HG03060 (cell line): ENCODE data around the gene ZNF423.
"Not testable (repeated sequence)": the region's sequence is repeated elsewhere in the genome, so short reads cannot be mapped to it uniquely, and the experiment has no call there.

Source experiments
- ATAC-seq: cut with Tn5 transposase; IDR thresholded peaks from one replicate; pipeline ENCODE4 v1.9.1; 2021; ENCODE audit warnings: low read depth, moderate number of reproducible peaks; ENCODE audit not compliant: unreplicated experiment

Gene ZNF423

DNA sequence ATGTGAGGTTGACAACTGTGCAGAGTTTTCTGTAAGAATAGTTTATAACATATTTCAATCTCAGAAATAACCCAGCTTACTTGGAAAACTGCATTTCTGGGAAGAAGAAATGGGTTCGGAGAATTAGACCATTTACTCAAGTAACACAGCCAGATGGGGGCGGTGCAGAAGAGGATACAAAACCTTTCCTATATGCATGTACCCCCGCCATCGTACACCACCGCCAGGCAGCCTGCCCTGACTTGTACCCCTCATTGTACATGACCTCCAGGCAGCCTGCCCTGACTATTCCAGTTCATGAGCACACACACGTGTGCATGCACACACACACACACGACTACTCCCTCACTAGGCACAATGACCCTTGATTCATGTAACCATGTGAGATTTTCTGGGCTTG, 328.3 kb downstream of the ZNF423 start:
- ATAC-seq, result no peak

DNA sequence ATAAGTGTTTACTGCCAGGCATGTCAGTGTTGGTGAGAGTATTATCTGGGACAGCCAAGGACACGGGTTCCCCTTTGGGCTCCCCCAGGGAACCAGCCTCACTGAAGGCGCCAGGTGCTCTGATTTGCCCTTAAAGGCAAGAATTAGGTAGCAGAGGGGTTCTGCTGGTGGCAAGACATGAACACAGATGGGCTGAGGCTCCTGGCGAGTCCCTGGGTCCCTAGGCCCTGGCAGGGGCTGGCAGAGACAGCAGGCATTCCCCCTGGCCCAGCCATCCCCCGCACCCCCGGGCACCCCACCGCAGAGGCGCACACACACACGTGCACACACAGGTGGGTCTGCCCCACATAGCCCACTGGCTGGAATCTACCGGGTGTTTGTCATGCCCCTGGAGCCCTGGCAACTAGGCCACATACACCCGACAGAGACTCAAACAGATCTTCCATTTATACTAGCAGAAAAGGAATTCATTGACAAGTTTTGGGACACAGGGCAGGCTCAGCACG, 329.0 kb downstream of the ZNF423 start:
- ATAC-seq, result no peak

DNA sequence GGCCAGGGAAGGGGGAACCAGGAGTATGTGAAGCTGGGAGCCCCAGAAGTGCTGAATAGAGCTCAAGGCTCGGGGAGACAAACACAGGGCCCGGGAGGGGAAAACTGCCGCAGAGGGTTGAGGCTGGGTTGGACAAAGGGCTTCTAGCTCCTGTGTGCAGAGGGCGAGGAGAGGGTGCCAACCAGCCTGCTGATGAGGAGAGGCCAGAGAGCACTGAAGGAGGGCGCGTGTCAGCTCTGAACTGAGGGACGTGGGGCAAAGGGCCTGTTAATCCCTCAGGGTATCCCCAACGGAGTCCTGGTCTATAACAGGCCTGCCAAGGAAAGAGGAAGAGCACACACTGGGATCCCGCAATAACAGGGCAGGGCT, 331.0 kb downstream of the ZNF423 start:
- ATAC-seq, result no peak

DNA sequence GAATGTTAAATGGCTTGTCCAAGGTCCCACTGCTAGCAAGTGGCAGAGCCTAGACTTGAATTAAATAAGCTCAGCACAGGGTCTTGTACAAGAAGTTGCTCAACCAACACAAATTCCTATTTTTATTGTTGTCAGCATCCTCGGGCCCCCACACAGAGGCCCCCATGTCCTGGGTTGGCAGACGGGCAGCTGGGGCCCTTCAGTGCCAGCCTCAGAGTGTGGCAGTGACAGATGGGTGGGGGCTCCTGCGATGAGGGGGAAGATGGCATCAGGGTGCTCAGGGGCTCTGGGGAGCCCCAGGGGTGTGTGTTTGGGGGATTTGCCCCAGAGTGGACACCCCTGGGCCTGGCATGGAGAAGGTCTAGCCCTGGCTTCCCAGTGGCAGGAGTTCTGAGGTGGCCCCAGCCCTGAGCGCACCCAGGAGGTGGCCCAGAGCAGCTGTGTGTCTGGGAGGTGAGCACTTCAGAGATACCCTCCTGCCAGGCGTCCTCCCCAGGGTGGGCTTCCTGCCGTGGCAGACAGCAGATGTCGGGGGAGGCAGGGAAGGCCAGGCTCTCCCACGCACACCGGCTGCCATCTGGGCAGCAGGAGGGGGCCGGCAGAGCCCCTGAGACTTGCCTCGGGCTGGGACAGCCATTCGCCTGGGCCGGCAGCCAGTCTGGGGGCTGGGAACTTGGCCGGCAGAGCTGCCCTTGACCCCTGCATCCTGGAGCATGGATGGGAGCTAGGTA, 331.5 kb downstream of the ZNF423 start:
- no peak for ATAC-seq

DNA sequence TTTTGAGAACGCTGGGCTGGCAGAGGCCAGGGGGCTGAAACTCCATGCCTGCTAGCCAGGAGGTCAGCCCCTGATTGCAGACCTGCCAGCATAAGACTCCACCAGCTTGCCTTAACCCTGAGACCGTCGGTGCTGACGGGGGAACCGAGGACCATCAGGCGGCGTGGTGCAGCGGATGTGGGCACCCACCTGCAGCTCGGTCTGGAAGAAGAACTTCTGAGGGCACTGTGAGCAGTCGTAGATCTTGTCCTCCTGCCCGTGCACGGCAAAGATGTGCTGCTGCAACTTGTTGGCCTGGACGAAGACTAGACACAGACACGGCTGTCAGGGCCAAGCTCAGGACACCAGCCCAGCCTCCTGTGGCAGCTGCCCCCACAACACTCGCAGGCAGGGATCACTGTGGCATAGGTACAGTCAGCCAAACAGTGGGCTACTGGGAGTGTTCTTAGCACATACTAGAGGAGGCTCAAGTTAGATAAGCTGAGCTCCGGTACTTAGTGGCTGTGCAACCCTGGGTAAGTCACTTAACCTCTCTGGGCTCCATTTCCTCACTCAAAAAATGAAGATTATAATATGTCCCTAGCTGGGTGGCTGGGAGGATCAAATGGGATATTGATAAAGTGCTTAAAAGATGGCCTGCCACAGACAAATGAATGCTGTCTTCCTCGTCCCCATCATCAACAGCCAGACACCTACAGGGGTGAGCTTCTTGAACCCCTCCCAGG, 332.3 kb downstream of the ZNF423 start:
- no peak for ATAC-seq

GRCh38 chr16:49521734-49522325, 334.1 kb downstream of the ZNF423 start:
- ATAC-seq, result no peak

DNA sequence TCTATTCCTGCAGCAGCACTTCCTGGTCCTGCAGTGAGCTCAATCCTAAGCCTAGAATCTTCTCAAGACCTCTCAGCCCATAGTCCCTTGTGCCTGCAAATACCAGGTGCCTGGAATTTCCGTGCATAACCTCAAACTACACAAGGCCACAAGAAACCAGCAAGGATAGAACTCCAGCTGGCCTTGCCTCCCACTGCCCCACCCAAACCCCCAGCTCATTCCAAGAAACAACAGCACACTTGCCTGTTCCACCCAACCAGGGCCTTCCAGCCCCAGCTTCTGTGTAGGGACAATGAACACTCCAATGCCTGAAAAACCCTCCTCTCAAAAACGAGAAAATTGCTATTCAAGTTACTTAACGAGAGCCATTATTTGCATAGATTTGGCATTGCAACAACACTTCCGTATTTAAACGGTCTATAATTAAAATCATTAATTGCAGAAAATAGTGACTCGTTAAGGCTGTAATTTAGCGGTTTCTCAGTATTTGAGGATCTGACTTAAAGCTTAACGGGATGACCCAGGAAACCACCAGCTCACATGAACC, 335.3 kb downstream of the ZNF423 start:
- ATAC-seq, result no peak

GRCh38 chr16:49519741-49520140, 336.2 kb downstream of the ZNF423 start:
- no peak for ATAC-seq

- no peak for ATAC-seq
Observed at GRCh38 chr16:49519008-49519656, 336.8 kb downstream of the ZNF423 start.

DNA sequence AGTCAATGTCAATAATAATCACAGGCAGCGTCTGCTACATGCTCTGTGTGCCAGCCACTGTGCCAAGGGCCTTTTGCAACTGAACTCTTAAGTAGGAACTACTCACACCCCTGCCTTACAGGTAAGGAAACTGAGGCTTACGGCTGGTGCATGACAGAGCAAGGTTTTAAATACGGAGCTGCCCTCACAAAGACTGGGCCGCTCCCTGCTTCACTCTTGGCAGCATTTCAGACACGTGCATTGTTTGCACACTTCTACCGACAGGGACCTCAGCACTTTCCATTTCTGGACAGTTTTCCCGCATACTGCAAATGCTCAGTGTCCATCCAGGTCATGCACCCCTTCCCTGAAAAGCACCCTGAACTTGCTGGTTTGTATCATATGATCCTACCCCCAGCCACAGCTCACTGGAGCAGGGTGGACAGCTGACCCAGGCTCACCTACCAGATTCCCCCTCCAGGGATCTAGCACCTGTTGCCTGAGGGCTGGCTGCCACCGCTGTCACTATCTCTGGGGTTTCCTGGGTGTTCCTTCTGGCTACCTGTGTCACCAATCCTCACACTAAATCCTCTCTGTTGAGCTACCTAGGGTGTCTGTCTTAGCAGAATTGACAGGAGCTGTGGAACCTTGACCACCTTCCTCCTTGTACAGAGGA, 339.4 kb downstream of the ZNF423 start:
- no peak for ATAC-seq

DNA sequence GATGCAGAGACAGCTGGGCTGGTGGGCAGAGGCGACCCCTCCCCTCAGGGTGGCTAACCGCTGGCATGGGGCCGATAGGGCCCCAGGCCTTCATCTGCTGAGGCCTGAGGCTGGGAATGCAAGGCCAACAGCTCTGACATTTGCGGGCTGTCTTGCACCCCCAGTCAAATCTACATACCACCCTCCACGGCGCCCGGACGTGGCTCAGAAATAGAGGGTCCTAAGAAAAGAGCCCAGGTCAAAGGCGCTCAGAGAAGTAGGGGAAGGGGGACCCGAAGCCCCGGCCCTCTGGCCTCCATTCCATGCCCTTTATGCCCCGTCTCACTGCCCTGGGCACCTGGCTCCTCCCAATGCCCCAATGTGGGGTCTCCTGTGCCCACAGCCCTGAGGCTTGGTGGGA, 340.1 kb downstream of the ZNF423 start:
- no peak for ATAC-seq

DNA sequence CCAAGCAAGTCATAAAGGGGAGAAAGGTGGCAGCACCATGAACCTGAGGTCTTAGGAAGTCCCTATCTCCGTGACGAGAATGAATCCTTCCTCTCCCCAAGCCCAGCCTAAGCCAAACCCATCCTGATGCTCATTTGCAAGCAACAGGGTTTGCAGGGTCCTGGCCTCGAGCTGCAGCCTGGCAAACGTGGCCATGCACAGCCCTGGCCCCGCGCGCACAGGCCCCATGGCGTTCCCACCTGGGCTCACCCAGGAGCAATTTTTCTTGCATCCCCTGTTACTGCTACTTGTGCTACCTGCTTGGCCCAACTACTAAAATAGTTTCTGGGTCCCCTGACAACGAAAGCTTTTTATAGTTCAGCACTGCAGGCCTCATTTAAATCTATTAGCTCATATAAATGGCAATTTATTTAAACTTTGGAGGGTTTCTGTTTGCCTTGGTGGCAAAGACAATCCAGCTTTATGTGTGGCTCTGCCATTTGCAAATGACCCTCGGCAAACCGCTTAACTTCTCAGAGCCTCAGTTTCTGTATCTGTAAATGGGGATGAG, 340.8 kb downstream of the ZNF423 start:
- ATAC-seq, result no peak

GRCh38 chr16:49514073-49514980, 341.6 kb downstream of the ZNF423 start:
- no peak for ATAC-seq

GRCh38 chr16:49513040-49513439, 342.9 kb downstream of the ZNF423 start:
- no peak for ATAC-seq

- no peak for ATAC-seq
Observed at GRCh38 chr16:49510654-49511305, 345.1 kb downstream of the ZNF423 start.

DNA sequence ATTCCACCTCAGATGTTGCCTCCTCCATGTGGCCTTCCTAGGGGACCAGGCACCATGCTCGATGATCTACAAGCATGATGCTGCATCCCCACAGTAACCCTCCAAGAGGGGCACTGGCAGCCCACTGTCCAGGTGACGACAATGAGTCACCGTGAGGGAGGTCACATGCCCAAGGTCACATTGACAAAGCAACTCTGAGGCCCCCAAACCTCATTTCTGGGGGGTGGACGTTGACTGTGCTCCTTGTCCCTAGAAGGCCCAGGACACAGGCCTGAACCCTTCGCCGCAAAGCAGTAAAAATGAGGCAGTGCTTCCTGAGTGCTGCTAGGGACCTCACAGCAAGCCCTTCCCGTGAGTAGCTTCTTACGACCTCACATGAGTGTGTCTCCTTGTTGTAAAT, 345.8 kb downstream of the ZNF423 start:
- no peak for ATAC-seq

DNA sequence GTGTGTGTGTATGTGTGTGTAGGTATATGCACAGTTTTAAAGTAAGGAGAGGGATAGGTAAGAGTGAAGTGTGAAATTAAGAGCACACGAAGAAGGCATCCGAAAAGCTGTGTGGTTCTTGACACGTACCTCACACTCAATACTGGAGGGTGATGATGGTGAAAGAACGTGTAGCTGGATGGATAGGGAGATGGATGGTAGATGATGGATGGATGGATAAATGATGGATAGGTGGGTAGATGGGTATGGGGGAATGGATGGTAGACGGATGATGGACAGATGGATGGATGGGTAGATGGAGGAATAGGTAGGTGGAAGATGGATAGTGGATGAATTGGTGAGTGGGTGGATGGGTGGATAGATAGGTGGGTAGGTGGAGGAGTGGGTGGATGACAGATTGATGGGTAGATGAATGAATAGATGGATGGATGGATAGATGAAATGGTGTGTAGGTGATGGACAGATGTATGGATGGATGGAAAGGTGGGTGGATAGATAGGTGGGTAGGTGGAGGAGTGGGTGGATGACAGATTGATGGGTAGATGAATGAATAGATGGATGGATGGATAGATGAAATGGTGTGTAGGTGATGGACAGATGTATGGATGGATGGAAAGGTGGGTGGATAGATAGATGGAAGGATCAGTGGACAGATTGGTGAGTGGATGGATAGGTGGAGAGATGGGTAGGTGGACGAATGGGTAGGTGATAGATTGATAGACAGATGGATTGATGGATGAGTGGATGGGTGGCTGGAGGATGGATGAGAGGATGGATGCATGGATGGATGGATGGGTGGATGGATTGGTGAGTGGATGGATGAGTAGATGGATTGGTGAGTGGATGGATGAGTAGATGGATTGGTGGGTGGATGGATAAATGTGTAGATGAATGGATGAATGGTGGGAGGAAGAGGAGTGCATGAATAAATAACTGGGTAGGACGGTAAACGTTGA, 349.6 kb downstream of the ZNF423 start:
- not testable (repeated sequence) for ATAC-seq
